ENCODE data around the gene SLC41A2.

The SLC41A2 gene

GRCh38 chr12:104976703-104977102 is 18.6 kb upstream of the SLC41A2 start:
- H3K4me1 ChIP-seq = no peaks in the 10 kb centered on the region
- no peak for TF ChIP-seq CTCF (IDR thresholded peaks at IDR 0.05; ENCODE audit: low read depth, low read length)
- H3K27me3 ChIP-seq = no peaks in the 10 kb centered on the region
- H3K4me3 ChIP-seq (ENCODE audit: low read depth, low read length) = no peak overlapping the region
- H3K9me3 ChIP-seq = no peaks in the 10 kb centered on the region
- H3K36me3 ChIP-seq = no peaks in the 10 kb centered on the region
- no peak for DNase-seq

GRCh38 chr12:104975587-104976343 is 17.7 kb upstream of the SLC41A2 start:
- no peaks in the 10 kb centered on the region for H3K9me3 ChIP-seq
- H3K27me3 ChIP-seq = no peaks in the 10 kb centered on the region
- H3K4me1 ChIP-seq = no peaks in the 10 kb centered on the region
- TF ChIP-seq CTCF (IDR thresholded peaks at IDR 0.05; ENCODE audit: low read depth, low read length) = no peak
- no peaks in the 10 kb centered on the region for H3K36me3 ChIP-seq
- H3K4me3 ChIP-seq (ENCODE audit: low read depth, low read length) = no peak overlapping the region
- no peak for DNase-seq

- TF ChIP-seq CTCF (IDR thresholded peaks at IDR 0.05; ENCODE audit: low read depth, low read length) = no peak
- no peak overlapping the region for H3K4me3 ChIP-seq (ENCODE audit: low read depth, low read length)
- DNase-seq = no peak
- no peaks in the 10 kb centered on the region for H3K36me3 ChIP-seq
- no peaks in the 10 kb centered on the region for H3K27me3 ChIP-seq
- no peaks in the 10 kb centered on the region for H3K4me1 ChIP-seq
- no peaks in the 10 kb centered on the region for H3K9me3 ChIP-seq
Observed at GRCh38 chr12:104974626-104975290, 16.7 kb upstream of the SLC41A2 start.

GRCh38 chr12:104973250-104973649 is 15.2 kb upstream of the SLC41A2 start:
- TF ChIP-seq CTCF (IDR thresholded peaks at IDR 0.05; ENCODE audit: low read depth, low read length) = no peak
- Histone ChIP-seq H3K36me3 (no peaks in the 10 kb centered on the region), H3K4me1 (no peaks in the 10 kb centered on the region), H3K27me3 (no peaks in the 10 kb centered on the region), H3K4me3 (ENCODE audit: low read depth, low read length) (no peak overlapping the region), H3K9me3 (no peaks in the 10 kb centered on the region)
- no peak for DNase-seq

- Histone ChIP-seq H3K27me3 (no peaks in the 10 kb centered on the region), H3K9me3 (no peaks in the 10 kb centered on the region), H3K36me3 (no peaks in the 10 kb centered on the region), H3K4me1 (no peaks in the 10 kb centered on the region), H3K4me3 (ENCODE audit: low read depth, low read length) (no peak overlapping the region)
- no peak for DNase-seq
- no peak for TF ChIP-seq CTCF (IDR thresholded peaks at IDR 0.05; ENCODE audit: low read depth, low read length)
Observed at GRCh38 chr12:104971306-104971705, 13.2 kb upstream of the SLC41A2 start.

GRCh38 chr12:104969343-104969742 is 11.3 kb upstream of the SLC41A2 start:
- Histone ChIP-seq H3K36me3 (no peaks in the 10 kb centered on the region), H3K9me3 (no peaks in the 10 kb centered on the region), H3K4me1 (no peaks in the 10 kb centered on the region), H3K4me3 (ENCODE audit: low read depth, low read length) (no peak overlapping the region), H3K27me3 (no peaks in the 10 kb centered on the region)
- DNase-seq = no peak
- TF ChIP-seq CTCF (IDR thresholded peaks at IDR 0.05; ENCODE audit: low read depth, low read length) = no peak

All from BE2C (cell line).